ENCODE data around the gene VEPH1.
"Not testable (repeated sequence)": the region's sequence is repeated elsewhere in the genome, so short reads cannot be mapped to it uniquely, and the experiment has no call there.

Gene VEPH1

GRCh38 chr3:157329551-157329950 is 173.7 kb downstream of the VEPH1 start:
- no peak overlapping the region for H3K27ac ChIP-seq (ENCODE audit: low read depth, low read length)
- H3K27me3 ChIP-seq (ENCODE audit: control insufficient read depth, low read length): no peaks in the 10 kb centered on the region
- no peaks in the 10 kb centered on the region for H3K4me1 ChIP-seq (ENCODE audit: control insufficient read depth, low read length)
- H3K4me2 ChIP-seq (ENCODE audit: low read length): no peak overlapping the region
- no peaks in the 10 kb centered on the region for H3F3A ChIP-seq (ENCODE audit: control insufficient read depth, insufficient read depth)
- no peak for TF ChIP-seq EZH2phosphoT487 (IDR thresholded peaks at IDR 0.05; ENCODE audit: borderline replicate concordance, low read length)
- TF ChIP-seq, protein P1, sequence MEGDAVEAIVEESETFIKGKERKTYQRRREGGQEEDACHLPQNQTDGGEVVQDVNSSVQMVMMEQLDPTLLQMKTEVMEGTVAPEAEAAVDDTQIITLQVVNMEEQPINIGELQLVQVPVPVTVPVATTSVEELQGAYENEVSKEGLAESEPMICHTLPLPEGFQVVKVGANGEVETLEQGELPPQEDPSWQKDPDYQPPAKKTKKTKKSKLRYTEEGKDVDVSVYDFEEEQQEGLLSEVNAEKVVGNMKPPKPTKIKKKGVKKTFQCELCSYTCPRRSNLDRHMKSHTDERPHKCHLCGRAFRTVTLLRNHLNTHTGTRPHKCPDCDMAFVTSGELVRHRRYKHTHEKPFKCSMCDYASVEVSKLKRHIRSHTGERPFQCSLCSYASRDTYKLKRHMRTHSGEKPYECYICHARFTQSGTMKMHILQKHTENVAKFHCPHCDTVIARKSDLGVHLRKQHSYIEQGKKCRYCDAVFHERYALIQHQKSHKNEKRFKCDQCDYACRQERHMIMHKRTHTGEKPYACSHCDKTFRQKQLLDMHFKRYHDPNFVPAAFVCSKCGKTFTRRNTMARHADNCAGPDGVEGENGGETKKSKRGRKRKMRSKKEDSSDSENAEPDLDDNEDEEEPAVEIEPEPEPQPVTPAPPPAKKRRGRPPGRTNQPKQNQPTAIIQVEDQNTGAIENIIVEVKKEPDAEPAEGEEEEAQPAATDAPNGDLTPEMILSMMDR (IDR thresholded peaks at IDR 0.05; ENCODE audit: low read depth, low read length, poor library complexity, severe bottlenecking): no peak
- no peaks in the 10 kb centered on the region for H3K9me2 ChIP-seq (replicated peaks; ENCODE audit: control insufficient read depth, low read length)
- no peaks in the 10 kb centered on the region for H3K79me2 ChIP-seq (ENCODE audit: control insufficient read depth, low read length)
- no peaks in the 10 kb centered on the region for H4K20me1 ChIP-seq (ENCODE audit: control insufficient read depth, insufficient read depth, low read depth, low read length)
- H3K36me3 ChIP-seq (ENCODE audit: control insufficient read depth, low read length): no peaks in the 10 kb centered on the region
- H3K9me3 ChIP-seq (ENCODE audit: control insufficient read depth, insufficient read depth, low read length): no peaks in the 10 kb centered on the region
- no peak overlapping the region for H3K4me3 ChIP-seq (ENCODE audit: low read length)

DNA sequence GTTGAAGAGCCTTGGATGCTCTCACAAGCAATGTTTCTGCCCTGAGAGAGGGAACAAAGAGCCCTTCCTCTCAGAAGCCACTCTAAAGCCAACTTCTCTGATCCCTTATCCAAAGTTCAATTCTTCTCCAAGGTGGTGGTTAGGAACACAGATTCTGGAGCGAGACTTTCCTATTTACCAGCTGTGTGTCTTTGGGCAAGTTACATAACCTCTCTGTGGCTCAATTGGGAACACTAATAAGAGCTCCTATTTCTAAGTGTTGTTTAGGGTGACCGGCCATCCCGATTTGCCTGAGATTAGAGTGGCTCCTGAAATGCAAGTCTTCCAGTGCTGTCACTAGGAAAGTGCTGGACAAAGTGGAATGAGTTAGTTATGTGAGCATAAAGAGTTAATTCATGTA is 175.4 kb downstream of the VEPH1 start:
- Histone ChIP-seq H3K36me3 (ENCODE audit: control insufficient read depth, low read length) (no peaks in the 10 kb centered on the region), H3K4me1 (ENCODE audit: control insufficient read depth, low read length) (no peaks in the 10 kb centered on the region), H4K20me1 (ENCODE audit: control insufficient read depth, insufficient read depth, low read depth, low read length) (no peaks in the 10 kb centered on the region), H3K4me3 (ENCODE audit: low read length) (no peak overlapping the region), H3K4me2 (ENCODE audit: low read length) (no peak overlapping the region), H3K27ac (ENCODE audit: low read depth, low read length) (no peak overlapping the region), H3K9me2 (replicated peaks; ENCODE audit: control insufficient read depth, low read length) (no peaks in the 10 kb centered on the region), H3K79me2 (ENCODE audit: control insufficient read depth, low read length) (no peaks in the 10 kb centered on the region), H3K27me3 (ENCODE audit: control insufficient read depth, low read length) (no peaks in the 10 kb centered on the region), H3K9me3 (ENCODE audit: control insufficient read depth, insufficient read depth, low read length) (no peaks in the 10 kb centered on the region), H3F3A (ENCODE audit: control insufficient read depth, insufficient read depth) (no peaks in the 10 kb centered on the region)
- TF ChIP-seq, protein P1 (IDR thresholded peaks at IDR 0.05; ENCODE audit: low read depth, low read length, poor library complexity, severe bottlenecking): no peak
- no peak for TF ChIP-seq EZH2phosphoT487 (IDR thresholded peaks at IDR 0.05; ENCODE audit: borderline replicate concordance, low read length)

- H3F3A ChIP-seq (ENCODE audit: control insufficient read depth, insufficient read depth): no peaks in the 10 kb centered on the region
- TF ChIP-seq EZH2phosphoT487 (IDR thresholded peaks at IDR 0.05; ENCODE audit: borderline replicate concordance, low read length): no peak
- TF ChIP-seq, protein P1 (IDR thresholded peaks at IDR 0.05; ENCODE audit: low read depth, low read length, poor library complexity, severe bottlenecking): no peak
- H4K20me1 ChIP-seq (ENCODE audit: control insufficient read depth, insufficient read depth, low read depth, low read length): no peaks in the 10 kb centered on the region
Measured at GRCh38 chr3:157327018-157327417, 176.2 kb downstream of the VEPH1 start.

DNA sequence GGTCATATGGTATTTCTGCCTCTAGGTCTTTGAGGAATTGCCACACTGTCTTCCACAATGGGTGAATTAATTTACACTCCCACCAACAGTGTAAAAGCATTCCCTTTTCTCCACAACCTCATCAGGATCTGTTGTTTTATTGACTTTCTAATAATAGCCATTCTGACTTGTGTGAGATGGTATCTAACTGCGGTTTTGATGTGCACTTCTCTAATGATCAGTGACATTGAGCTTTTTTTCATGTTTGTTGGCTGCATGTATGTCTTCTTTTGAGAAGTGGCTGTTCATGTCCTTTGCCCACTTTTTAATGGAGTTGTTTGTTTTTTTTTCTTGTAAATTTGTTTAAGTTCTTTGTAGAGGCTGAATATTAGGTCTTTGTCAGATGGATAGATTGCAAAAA is 178.3 kb downstream of the VEPH1 start:
- not testable (repeated sequence) for H3K9me3 ChIP-seq (ENCODE audit: control insufficient read depth, insufficient read depth, low read length); H3K4me2 ChIP-seq (ENCODE audit: low read length); H4K20me1 ChIP-seq (ENCODE audit: control insufficient read depth, insufficient read depth, low read depth, low read length); H3K79me2 ChIP-seq (ENCODE audit: control insufficient read depth, low read length); H3K27me3 ChIP-seq (ENCODE audit: control insufficient read depth, low read length); H3F3A ChIP-seq (ENCODE audit: control insufficient read depth, insufficient read depth); H3K4me1 ChIP-seq (ENCODE audit: control insufficient read depth, low read length); H3K9me2 ChIP-seq (replicated peaks; ENCODE audit: control insufficient read depth, low read length); H3K36me3 ChIP-seq (ENCODE audit: control insufficient read depth, low read length); H3K27ac ChIP-seq (ENCODE audit: low read depth, low read length); H3K4me3 ChIP-seq (ENCODE audit: low read length)

More at GRCh38 chr3:157327018-157327417, 176.2 kb downstream of the VEPH1 start:
- H3K27me3 ChIP-seq (ENCODE audit: control insufficient read depth, low read length): no peaks in the 10 kb centered on the region
- H3K79me2 ChIP-seq (ENCODE audit: control insufficient read depth, low read length): no peaks in the 10 kb centered on the region
- H3K4me2 ChIP-seq (ENCODE audit: low read length): no peak overlapping the region
- no peaks in the 10 kb centered on the region for H3K4me1 ChIP-seq (ENCODE audit: control insufficient read depth, low read length)
- H3K9me2 ChIP-seq (replicated peaks; ENCODE audit: control insufficient read depth, low read length): no peaks in the 10 kb centered on the region
- no peak overlapping the region for H3K4me3 ChIP-seq (ENCODE audit: low read length)
- H3K9me3 ChIP-seq (ENCODE audit: control insufficient read depth, insufficient read depth, low read length): no peaks in the 10 kb centered on the region
- H3K36me3 ChIP-seq (ENCODE audit: control insufficient read depth, low read length): no peaks in the 10 kb centered on the region
- H3K27ac ChIP-seq (ENCODE audit: low read depth, low read length): no peak overlapping the region

All from DOHH2 (cell line).